SK-N-MC (cell line): Measurements from ENCODE around the gene FAM3B.

Source experiments
- EZH2 ChIP-seq: fragments of 200-600 bp; sonication (generic); IDR thresholded peaks from one replicate; pipeline ENCODE4 v1.6.1; 2017; ENCODE audit warnings: antibody characterized with exemption
- FOXP2 ChIP-seq: optimal IDR thresholded peaks from 2 replicates; pipeline ENCODE3; 2011; ENCODE audit warnings: mild to moderate bottlenecking, moderate library complexity; ENCODE audit not compliant: insufficient read depth; ENCODE audit errors: extremely low read length, control extremely low read depth
- POLR2AphosphoS5 ChIP-seq: IDR thresholded peaks from 2 replicates; pipeline ENCODE4 v1.6.1; 2012; ENCODE audit warnings: mild to moderate bottlenecking, low read depth, low read length, borderline replicate concordance

DNA sequence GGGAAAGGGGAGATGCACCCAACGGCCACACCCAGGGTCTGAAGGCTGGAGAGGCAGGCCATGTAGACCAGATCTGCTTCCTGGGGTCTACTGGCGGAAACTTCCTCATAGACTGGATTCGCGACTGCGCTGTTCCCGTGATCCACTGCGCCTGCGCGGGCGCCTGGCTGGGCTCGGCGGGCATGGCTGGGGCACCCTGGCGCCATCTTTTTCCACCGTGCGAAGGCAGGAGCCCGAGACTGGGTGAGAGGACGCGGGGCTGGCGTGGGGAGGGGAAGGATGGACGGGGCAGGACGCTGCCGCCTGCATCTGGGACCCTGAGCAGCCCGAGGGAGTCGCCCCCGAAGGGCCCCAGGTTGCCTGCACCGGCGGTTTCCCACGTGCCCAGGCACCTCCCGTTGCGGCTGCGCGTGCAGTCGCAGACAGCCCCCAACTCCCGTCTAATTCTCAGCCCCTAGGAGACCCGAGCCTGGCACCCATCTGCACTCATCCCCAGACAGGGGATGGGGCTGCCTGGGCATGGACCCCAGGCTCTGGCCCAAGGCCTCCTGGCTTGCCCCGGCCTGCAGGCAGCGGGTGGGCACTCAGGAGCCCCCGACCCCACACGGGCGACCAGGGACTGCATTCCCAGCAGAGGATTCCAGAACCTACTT lies 12.4 kb upstream of the FAM3B start:
- TF ChIP-seq EZH2 (no peak), POLR2AphosphoS5 (no peak), FOXP2 (no peak)
